MM.1S (cell line): ENCODE measurements around the gene ENO3.

ENCODE experiments used
- EZH2 ChIP-seq: fragments of 300-600 bp; sonication (generic); optimal IDR thresholded peaks from 2 replicates; pipeline ENCODE3; 2017; ENCODE audit warnings: low read depth, mild to moderate bottlenecking, antibody characterized with exemption, low read length, mixed read lengths
- EZH2phosphoT487 ChIP-seq: fragments of 300-600 bp; sonication (generic); IDR thresholded peaks from 2 replicates; pipeline ENCODE4 v1.6.1; 2018; ENCODE audit warnings: antibody characterized with exemption, low read length
- TF ChIP-seq, protein P1 (sequence below): fragments of 300-600 bp; sonication (generic); IDR thresholded peaks from 2 replicates; pipeline ENCODE4 v1.5.1; 2016; ENCODE audit warnings: antibody characterized with exemption, low read length, mixed read lengths

GRCh38 chr17:4955091-4955490 lies 4.2 kb downstream of the ENO3 start:
- TF ChIP-seq EZH2 (no peak), EZH2phosphoT487 (no peak)
- TF ChIP-seq, protein P1, sequence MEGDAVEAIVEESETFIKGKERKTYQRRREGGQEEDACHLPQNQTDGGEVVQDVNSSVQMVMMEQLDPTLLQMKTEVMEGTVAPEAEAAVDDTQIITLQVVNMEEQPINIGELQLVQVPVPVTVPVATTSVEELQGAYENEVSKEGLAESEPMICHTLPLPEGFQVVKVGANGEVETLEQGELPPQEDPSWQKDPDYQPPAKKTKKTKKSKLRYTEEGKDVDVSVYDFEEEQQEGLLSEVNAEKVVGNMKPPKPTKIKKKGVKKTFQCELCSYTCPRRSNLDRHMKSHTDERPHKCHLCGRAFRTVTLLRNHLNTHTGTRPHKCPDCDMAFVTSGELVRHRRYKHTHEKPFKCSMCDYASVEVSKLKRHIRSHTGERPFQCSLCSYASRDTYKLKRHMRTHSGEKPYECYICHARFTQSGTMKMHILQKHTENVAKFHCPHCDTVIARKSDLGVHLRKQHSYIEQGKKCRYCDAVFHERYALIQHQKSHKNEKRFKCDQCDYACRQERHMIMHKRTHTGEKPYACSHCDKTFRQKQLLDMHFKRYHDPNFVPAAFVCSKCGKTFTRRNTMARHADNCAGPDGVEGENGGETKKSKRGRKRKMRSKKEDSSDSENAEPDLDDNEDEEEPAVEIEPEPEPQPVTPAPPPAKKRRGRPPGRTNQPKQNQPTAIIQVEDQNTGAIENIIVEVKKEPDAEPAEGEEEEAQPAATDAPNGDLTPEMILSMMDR = no peak
